CD4-positive, alpha-beta T cell treated with Interleukin-10 for 1 hour (primary cell): ENCODE results near the gene HLA-DOA.

Experiments used
- DNase-seq: peaks from one replicate; pipeline ENCODE4 v3.0.0-alpha.2; 2020

HLA-DOA gene

GRCh38 chr6:32962213-32962826, 47.1 kb downstream of the HLA-DOA start:
- DNase-seq = no peak

GRCh38 chr6:32960563-32960962, 48.8 kb downstream of the HLA-DOA start:
- no peak for DNase-seq

- DNase-seq = no peak
Observed at GRCh38 chr6:32956176-32956575, 53.2 kb downstream of the HLA-DOA start.

GRCh38 chr6:32954986-32955802, 54.2 kb downstream of the HLA-DOA start:
- DNase-seq = peak; percentile 65

- DNase-seq = no peak
Observed at GRCh38 chr6:32954267-32954666, 55.1 kb downstream of the HLA-DOA start.
